SU-DHL-6 (cell line): ENCODE measurements around the gene CLIP2.
A peak's percentile ranks its signal among the peaks of the same experiment; 100 is the strongest.
"Not testable (repeated sequence)": the region's sequence is repeated elsewhere in the genome, so short reads cannot be mapped to it uniquely, and the experiment has no call there.

Experiments
- H2AFZ ChIP-seq: fragments of 200-600 bp; sonication (generic); 2 replicates; pipeline ENCODE4 v1.6.1; 2014; ENCODE audit warnings: low read depth, mild to moderate bottlenecking, moderate library complexity, mixed read lengths, antibody characterized with exemption, low read length; ENCODE audit not compliant: severe bottlenecking
- H3F3A ChIP-seq: fragments of 200-600 bp; shearing (Covaris generic); 2 replicates; pipeline ENCODE4 v1.6.0; 2016; ENCODE audit warnings: antibody characterized with exemption, mild to moderate bottlenecking; ENCODE audit not compliant: insufficient read depth
- H3K27ac ChIP-seq: fragments of 200-600 bp; sonication (generic); 2 replicates; pipeline ENCODE4 v1.5.1; 2016; ENCODE audit warnings: low read depth, mild to moderate bottlenecking, low read length, moderate library complexity, mixed read lengths
- H3K27me3 ChIP-seq: fragments of 200-600 bp; sonication (generic), shearing (Covaris generic); 2 replicates; pipeline ENCODE4 v1.6.0; 2014; ENCODE audit warnings: mild to moderate bottlenecking, low read length
- H3K36me3 ChIP-seq: fragments of 200-600 bp; sonication (generic); 2 replicates; pipeline ENCODE4 v1.6.1; 2014; ENCODE audit warnings: mild to moderate bottlenecking, low read length, mixed read lengths
- H3K4me2 ChIP-seq: fragments of 300-600, 200-600 bp; shearing (Covaris generic), sonication (generic); 2 replicates; pipeline ENCODE4 v1.6.0; 2014; ENCODE audit warnings: low read length, low read depth, mild to moderate bottlenecking; ENCODE audit not compliant: poor library complexity, severe bottlenecking
- H3K4me3 ChIP-seq: fragments of 200-600 bp; sonication (generic); 2 replicates; pipeline ENCODE4 v1.5.1; 2014; ENCODE audit warnings: antibody characterized with exemption, low read length, mild to moderate bottlenecking, mixed read lengths; ENCODE audit not compliant: insufficient read depth, poor library complexity, severe bottlenecking
- H3K79me2 ChIP-seq: fragments of 200-600 bp; sonication (generic); 2 replicates; pipeline ENCODE4 v1.6.1; 2014; ENCODE audit warnings: mild to moderate bottlenecking, low read length, moderate library complexity; ENCODE audit not compliant: insufficient read depth
- H3K9ac ChIP-seq: fragments of 200-600 bp; sonication (generic); 2 replicates; pipeline ENCODE4 v1.7.0; 2014; ENCODE audit warnings: mild to moderate bottlenecking, low read length
- H3K9me2 ChIP-seq: fragments of 200-600 bp; sonication (generic); replicated peaks from 2 replicates; pipeline ENCODE4 v1.6.1; 2014; ENCODE audit warnings: low read length; ENCODE audit not compliant: insufficient read depth
- H3K9me3 ChIP-seq: fragments of 200-600 bp; sonication (generic); 2 replicates; pipeline ENCODE4 v1.6.1; 2014; ENCODE audit warnings: low read length, mixed read lengths; ENCODE audit not compliant: insufficient read depth
- H4K20me1 ChIP-seq: fragments of 200-600 bp; sonication (generic); 2 replicates; pipeline ENCODE4 v1.6.1; 2014; ENCODE audit warnings: low read depth, mild to moderate bottlenecking, antibody characterized with exemption, low read length, moderate library complexity, mixed read lengths
- EZH2phosphoT487 ChIP-seq: fragments of 200-600 bp; sonication (generic), shearing (Covaris generic); conservative IDR thresholded peaks from 2 replicates; pipeline ENCODE4 v1.6.1; 2018; ENCODE audit warnings: mild to moderate bottlenecking, antibody characterized with exemption, low read length, moderate library complexity, mixed read lengths
- TF ChIP-seq, protein P1 (sequence below): fragments of 200-600 bp; sonication (generic); IDR thresholded peaks from one replicate; pipeline ENCODE4 v1.5.1; 2017; ENCODE audit warnings: antibody characterized with exemption, mild to moderate bottlenecking, low read length, moderate library complexity; ENCODE audit not compliant: insufficient read depth, poor library complexity, severe bottlenecking

Gene CLIP2

GRCh38 chr7:74254858-74255379 lies 34.3 kb upstream of the CLIP2 start:
- no peaks in the 10 kb centered on the region; the same call in 1 of the 2 replicates for H3F3A ChIP-seq
- H2AFZ ChIP-seq = peak overlapping the region; percentile 94
- no peak overlapping the region for H3K27ac ChIP-seq
- H3K4me2 ChIP-seq = peak overlapping the region; percentile 87
- TF ChIP-seq, protein P1, sequence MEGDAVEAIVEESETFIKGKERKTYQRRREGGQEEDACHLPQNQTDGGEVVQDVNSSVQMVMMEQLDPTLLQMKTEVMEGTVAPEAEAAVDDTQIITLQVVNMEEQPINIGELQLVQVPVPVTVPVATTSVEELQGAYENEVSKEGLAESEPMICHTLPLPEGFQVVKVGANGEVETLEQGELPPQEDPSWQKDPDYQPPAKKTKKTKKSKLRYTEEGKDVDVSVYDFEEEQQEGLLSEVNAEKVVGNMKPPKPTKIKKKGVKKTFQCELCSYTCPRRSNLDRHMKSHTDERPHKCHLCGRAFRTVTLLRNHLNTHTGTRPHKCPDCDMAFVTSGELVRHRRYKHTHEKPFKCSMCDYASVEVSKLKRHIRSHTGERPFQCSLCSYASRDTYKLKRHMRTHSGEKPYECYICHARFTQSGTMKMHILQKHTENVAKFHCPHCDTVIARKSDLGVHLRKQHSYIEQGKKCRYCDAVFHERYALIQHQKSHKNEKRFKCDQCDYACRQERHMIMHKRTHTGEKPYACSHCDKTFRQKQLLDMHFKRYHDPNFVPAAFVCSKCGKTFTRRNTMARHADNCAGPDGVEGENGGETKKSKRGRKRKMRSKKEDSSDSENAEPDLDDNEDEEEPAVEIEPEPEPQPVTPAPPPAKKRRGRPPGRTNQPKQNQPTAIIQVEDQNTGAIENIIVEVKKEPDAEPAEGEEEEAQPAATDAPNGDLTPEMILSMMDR = no peak
- no peak for TF ChIP-seq EZH2phosphoT487
- no peaks in the 10 kb centered on the region for H4K20me1 ChIP-seq
- H3K36me3 ChIP-seq = peaks cover 3% of the 10 kb centered on the region; the same call in 1 of the 2 replicates
- H3K9me2 ChIP-seq = no peaks in the 10 kb centered on the region
- no peaks in the 10 kb centered on the region for H3K27me3 ChIP-seq
- H3K9ac ChIP-seq = peak overlapping the region; percentile 94
- H3K9me3 ChIP-seq = no peaks in the 10 kb centered on the region
- H3K79me2 ChIP-seq = peaks cover 27% of the 10 kb centered on the region
- peak overlapping the region; percentile 87 for H3K4me3 ChIP-seq

GRCh38 chr7:74255461-74255860 lies 33.7 kb upstream of the CLIP2 start:
- peaks cover 22% of the 10 kb centered on the region for H3K79me2 ChIP-seq
- not testable (repeated sequence) for H3K9me2 ChIP-seq, H3K9ac ChIP-seq, H3K27me3 ChIP-seq, H3F3A ChIP-seq, H2AFZ ChIP-seq, H3K4me3 ChIP-seq, H4K20me1 ChIP-seq, H3K9me3 ChIP-seq, H3K36me3 ChIP-seq, H3K27ac ChIP-seq
- H3K4me2 ChIP-seq = peak overlapping the region; percentile 87

GRCh38 chr7:74256491-74257408 lies 32.5 kb upstream of the CLIP2 start:
- Histone ChIP-seq H3K9ac (no peak overlapping the region), H4K20me1 (no peaks in the 10 kb centered on the region), H3K4me2 (no peak overlapping the region), H3F3A (no peaks in the 10 kb centered on the region; the same call in 1 of the 2 replicates), H3K9me3 (no peaks in the 10 kb centered on the region), H3K9me2 (no peaks in the 10 kb centered on the region), H3K27me3 (no peaks in the 10 kb centered on the region), H3K4me3 (no peak overlapping the region), H3K79me2 (peaks cover 20% of the 10 kb centered on the region), H3K36me3 (peaks cover 3% of the 10 kb centered on the region; the same call in 1 of the 2 replicates), H3K27ac (no peak overlapping the region), H2AFZ (no peak overlapping the region)
- no peak for TF ChIP-seq EZH2phosphoT487
- TF ChIP-seq, protein P1 = no peak

- TF ChIP-seq, protein P1 = no peak
- no peak for TF ChIP-seq EZH2phosphoT487
- Histone ChIP-seq H3K9me2 (no peaks in the 10 kb centered on the region), H3F3A (no peaks in the 10 kb centered on the region; the same call in 1 of the 2 replicates), H3K36me3 (no peaks in the 10 kb centered on the region), H3K4me2 (no peak overlapping the region), H2AFZ (no peak overlapping the region), H3K9ac (no peak overlapping the region), H3K27ac (no peak overlapping the region), H3K79me2 (peaks cover 5% of the 10 kb centered on the region), H3K4me3 (no peak overlapping the region), H3K9me3 (no peaks in the 10 kb centered on the region), H4K20me1 (no peaks in the 10 kb centered on the region), H3K27me3 (no peaks in the 10 kb centered on the region)
These were observed 30.6 kb upstream of the CLIP2 start for GRCh38 chr7:74258639-74259038.
